Measurements from ENCODE around the gene WFDC1.

Gene WFDC1

GRCh38 chr16:84347161-84347560, 52.5 kb downstream of the WFDC1 start:
- no peak for DNase-seq (ENCODE audit: low read depth)
- TF ChIP-seq CTCF (IDR thresholded peaks at IDR 0.05; ENCODE audit: control insufficient read depth, extremely low read depth, insufficient read depth): no peak
- no peak overlapping the region for H3K4me3 ChIP-seq (ENCODE audit: low read depth, low read length)

GRCh38 chr16:84348386-84348888, 53.8 kb downstream of the WFDC1 start:
- H3K4me3 ChIP-seq (ENCODE audit: low read depth, low read length): no peak overlapping the region
- TF ChIP-seq CTCF (IDR thresholded peaks at IDR 0.05; ENCODE audit: control insufficient read depth, extremely low read depth, insufficient read depth): no peak
- no peak for DNase-seq (ENCODE audit: low read depth)

- TF ChIP-seq CTCF (IDR thresholded peaks at IDR 0.05; ENCODE audit: control insufficient read depth, extremely low read depth, insufficient read depth): no peak
- DNase-seq (ENCODE audit: low read depth): no peak
- no peak overlapping the region for H3K4me3 ChIP-seq (ENCODE audit: low read depth, low read length)
Measured at GRCh38 chr16:84349862-84350684, 55.4 kb downstream of the WFDC1 start.

- H3K4me3 ChIP-seq (ENCODE audit: low read depth, low read length): no peak overlapping the region
- no peak for DNase-seq (ENCODE audit: low read depth)
- TF ChIP-seq CTCF (IDR thresholded peaks at IDR 0.05; ENCODE audit: control insufficient read depth, extremely low read depth, insufficient read depth): no peak
Measured at GRCh38 chr16:84350685-84351400, 56.2 kb downstream of the WFDC1 start.

GRCh38 chr16:84351630-84352029, 57.0 kb downstream of the WFDC1 start:
- H3K4me3 ChIP-seq (ENCODE audit: low read depth, low read length): no peak overlapping the region
- no peak for DNase-seq (ENCODE audit: low read depth)
- no peak for TF ChIP-seq CTCF (IDR thresholded peaks at IDR 0.05; ENCODE audit: control insufficient read depth, extremely low read depth, insufficient read depth)

- no peak for TF ChIP-seq CTCF (IDR thresholded peaks at IDR 0.05; ENCODE audit: control insufficient read depth, extremely low read depth, insufficient read depth)
- no peak for DNase-seq (ENCODE audit: low read depth)
- H3K4me3 ChIP-seq (ENCODE audit: low read depth, low read length): no peak overlapping the region
Measured at GRCh38 chr16:84354306-84354705, 59.6 kb downstream of the WFDC1 start.
